NB4 (cell line): Measurements from ENCODE around the gene GMDS.

Source experiments
- DNase-seq: peaks from one replicate; pipeline ENCODE4 v3.0.0; 2010; ENCODE audit warnings: low read depth
- H3K4me3 ChIP-seq: one replicate; pipeline ENCODE4 v1.5.1; 2011; ENCODE audit warnings: mild to moderate bottlenecking, low read depth, low read length, moderate library complexity
- MYC ChIP-seq: IDR thresholded peaks from 2 replicates; pipeline ENCODE4 v1.6.1; 2011; ENCODE audit warnings: low read depth, low read length
- POLR2A ChIP-seq: IDR thresholded peaks from 2 replicates; pipeline ENCODE4 v1.6.1; 2011; ENCODE audit warnings: mild to moderate bottlenecking; ENCODE audit not compliant: insufficient read length; ENCODE audit errors: extremely low read depth
- TF ChIP-seq, protein P1 (sequence below): IDR thresholded peaks from 2 replicates; pipeline ENCODE4 v1.6.1; 2011; ENCODE audit warnings: low read depth, low read length
- TF ChIP-seq, protein P2 (sequence below): IDR thresholded peaks from one replicate; pipeline ENCODE4 v1.5.1; 2012; ENCODE audit warnings: low read depth, low read length

Gene GMDS

DNA sequence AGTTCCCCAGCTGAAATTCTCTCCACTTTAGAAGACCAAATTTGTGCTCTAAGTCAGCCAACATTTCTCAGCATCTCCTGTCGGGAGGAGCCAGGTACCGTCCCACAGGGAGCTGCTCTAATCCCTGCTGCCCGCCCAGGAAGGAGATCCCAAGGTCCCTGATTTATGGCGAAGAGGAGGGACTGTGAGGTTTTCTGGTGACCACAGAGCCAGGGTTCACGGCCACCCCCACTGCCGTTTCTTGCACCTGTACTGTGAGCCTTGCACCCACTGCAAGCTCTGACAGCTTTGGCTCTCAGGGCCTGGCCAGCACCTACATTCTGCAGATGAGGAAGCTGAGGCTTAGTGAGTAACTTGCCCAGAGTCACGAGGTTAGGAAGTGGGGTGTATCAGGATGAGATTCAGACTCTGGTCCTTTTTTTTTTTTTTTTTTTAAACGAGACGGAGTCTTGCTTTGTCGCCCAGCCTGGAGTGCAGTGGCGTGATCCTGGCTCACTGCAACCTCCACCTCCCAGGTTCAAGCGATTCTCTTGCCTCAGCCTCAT is 600.8 kb downstream of the GMDS start:
- peak; percentile 30 for DNase-seq
- no peak for TF ChIP-seq MYC
- TF ChIP-seq, protein P1, sequence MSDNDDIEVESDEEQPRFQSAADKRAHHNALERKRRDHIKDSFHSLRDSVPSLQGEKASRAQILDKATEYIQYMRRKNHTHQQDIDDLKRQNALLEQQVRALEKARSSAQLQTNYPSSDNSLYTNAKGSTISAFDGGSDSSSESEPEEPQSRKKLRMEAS = no peak
- no peak for TF ChIP-seq POLR2A
- TF ChIP-seq, protein P2, sequence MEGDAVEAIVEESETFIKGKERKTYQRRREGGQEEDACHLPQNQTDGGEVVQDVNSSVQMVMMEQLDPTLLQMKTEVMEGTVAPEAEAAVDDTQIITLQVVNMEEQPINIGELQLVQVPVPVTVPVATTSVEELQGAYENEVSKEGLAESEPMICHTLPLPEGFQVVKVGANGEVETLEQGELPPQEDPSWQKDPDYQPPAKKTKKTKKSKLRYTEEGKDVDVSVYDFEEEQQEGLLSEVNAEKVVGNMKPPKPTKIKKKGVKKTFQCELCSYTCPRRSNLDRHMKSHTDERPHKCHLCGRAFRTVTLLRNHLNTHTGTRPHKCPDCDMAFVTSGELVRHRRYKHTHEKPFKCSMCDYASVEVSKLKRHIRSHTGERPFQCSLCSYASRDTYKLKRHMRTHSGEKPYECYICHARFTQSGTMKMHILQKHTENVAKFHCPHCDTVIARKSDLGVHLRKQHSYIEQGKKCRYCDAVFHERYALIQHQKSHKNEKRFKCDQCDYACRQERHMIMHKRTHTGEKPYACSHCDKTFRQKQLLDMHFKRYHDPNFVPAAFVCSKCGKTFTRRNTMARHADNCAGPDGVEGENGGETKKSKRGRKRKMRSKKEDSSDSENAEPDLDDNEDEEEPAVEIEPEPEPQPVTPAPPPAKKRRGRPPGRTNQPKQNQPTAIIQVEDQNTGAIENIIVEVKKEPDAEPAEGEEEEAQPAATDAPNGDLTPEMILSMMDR = no peak
- no peak overlapping the region for H3K4me3 ChIP-seq

DNA sequence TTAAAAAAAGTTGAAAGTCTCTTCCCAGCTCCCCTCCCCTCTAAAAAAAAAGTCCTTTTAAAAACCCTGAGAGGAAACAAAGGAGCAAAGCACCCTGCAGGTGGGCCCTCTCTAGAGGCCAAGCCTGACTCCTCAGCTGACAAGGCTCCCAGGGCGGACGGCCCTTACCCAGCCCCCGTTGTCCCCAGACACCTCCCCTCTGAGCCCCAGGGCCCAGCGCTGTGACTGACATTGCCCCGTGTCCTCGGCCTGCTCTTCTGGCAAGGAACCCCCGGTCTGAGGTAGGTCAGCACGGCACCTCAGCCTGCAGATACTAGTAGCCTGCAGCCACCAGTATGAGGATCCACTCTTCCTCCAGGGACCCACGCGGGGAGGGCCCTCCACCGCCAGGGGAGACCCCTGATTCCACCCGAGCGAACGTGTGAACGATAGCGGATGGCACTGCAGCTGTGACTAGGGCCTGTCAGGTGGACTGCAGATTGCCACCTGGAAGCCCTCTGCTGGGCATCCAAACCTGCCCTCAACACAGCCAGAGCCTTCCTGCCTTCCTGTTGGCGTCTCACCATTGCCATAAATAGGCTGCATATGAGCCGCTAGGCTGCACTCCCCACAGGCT is 601.5 kb downstream of the GMDS start:
- TF ChIP-seq, protein P2 = no peak
- TF ChIP-seq POLR2A = no peak
- TF ChIP-seq, protein P1 = no peak
- TF ChIP-seq MYC = no peak
- DNase-seq = no peak
- H3K4me3 ChIP-seq = no peak overlapping the region

DNA sequence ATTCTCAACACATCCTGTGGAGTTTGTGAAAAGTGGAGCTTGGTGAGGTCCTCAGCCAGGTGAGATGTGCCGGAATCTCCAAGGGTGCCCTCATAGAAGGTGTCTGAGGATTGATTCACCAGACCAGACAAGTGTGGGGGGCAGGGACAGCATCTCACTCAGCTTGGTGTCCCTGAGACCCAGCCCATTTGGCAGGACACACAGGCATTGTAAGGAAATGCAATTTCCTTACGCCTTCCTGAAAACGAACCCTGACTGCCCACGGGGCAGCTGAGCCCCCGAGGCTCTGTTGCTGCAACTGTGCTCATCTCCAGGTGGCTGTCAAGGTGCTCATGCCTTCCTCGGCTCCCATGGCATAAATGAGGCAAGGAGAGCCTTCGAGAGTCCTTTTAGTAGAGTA is 602.3 kb downstream of the GMDS start:
- DNase-seq = no peak
- TF ChIP-seq, protein P2 = no peak
- TF ChIP-seq, protein P1 = no peak
- TF ChIP-seq POLR2A (no peak), MYC (no peak)
- no peak overlapping the region for H3K4me3 ChIP-seq

DNA sequence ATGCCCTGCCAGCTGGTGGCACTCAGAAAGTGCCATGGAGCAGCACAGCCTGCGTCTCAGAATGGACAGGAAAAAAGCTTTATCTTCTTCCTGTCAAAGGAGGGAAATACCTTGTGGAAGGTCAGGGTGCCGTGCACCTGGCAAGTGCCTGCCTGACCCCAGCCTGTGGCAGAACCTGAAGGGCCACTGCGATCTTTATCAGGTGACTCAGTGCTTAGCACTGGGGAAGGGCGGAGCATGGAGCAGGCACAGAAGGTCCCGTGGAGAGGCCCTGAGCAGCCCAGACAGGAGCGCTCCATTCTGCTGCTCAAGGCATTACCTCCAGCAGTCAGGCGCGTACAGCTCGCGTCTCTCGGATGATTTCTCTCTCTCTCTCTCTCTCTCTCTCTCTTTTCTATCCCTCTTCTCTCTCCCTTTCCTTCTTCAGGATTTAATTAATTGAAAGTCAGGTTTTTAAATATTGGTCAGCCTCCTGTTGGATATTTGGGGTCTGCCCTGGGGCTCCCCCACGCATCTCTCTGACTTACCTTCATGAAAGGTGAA is 604.0 kb downstream of the GMDS start:
- TF ChIP-seq, protein P2 = no peak
- no peak overlapping the region for H3K4me3 ChIP-seq
- DNase-seq = no peak

DNA sequence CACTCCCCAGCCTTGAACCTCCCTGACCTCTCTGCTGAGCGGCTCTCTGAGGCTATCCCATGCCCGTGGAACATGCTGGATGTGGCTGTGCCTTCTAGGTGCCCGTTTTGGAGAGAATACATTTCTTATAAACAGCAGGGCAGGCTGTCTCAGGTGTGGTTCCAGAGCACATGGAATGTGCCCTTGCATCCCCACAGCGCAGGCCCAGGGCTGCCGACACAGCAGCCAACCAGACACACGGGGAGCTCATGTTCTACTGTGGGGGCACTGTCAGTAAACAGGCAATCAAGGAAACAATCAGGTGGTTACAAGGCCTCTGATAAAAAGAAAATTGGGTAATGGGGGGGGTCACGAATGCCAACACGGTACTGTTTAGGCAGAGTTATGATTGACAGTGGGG is 604.9 kb downstream of the GMDS start:
- H3K4me3 ChIP-seq = no peak overlapping the region
- TF ChIP-seq POLR2A (no peak), MYC (no peak)
- TF ChIP-seq, protein P1 = no peak
- TF ChIP-seq, protein P2 = no peak
- no peak for DNase-seq

DNA sequence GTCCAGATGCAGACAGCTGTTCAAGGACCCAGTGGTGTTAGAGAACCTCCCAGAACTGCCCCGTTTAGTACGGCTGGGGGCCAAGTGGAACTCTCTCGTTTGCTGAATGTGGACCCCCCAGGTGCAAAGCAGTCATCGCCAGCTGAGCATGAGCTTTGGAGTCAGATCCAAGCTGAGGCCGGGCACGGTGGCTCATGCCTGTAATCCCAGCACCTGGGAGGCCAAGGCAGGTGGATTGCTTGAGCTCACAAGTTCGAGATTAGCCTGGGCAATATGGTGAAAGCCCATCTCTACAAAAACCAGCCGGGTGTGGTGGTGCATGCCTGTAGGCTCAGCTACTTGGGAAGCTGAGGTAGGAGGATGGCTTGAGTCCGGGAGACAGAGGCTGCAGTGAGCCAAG is 606.0 kb downstream of the GMDS start:
- TF ChIP-seq, protein P1 = no peak
- TF ChIP-seq, protein P2 = no peak
- TF ChIP-seq POLR2A = no peak
- TF ChIP-seq MYC = no peak
- no peak for DNase-seq
- H3K4me3 ChIP-seq = no peak overlapping the region
